NOMO-1 (cell line): ENCODE measurements around the gene RNF130.
A peak's percentile ranks its signal among the peaks of the same experiment; 100 is the strongest.
"Not testable (repeated sequence)": the region's sequence is repeated elsewhere in the genome, so short reads cannot be mapped to it uniquely, and the experiment has no call there.

Experiments used
- DNase-seq, 2 experiments: peaks; one replicate each; lab custom pipeline; 2025; ENCODE audit not compliant: unreplicated experiment in 2 of 2; lab: John Stamatoyannopoulos, UW

The RNF130 gene

DNA sequence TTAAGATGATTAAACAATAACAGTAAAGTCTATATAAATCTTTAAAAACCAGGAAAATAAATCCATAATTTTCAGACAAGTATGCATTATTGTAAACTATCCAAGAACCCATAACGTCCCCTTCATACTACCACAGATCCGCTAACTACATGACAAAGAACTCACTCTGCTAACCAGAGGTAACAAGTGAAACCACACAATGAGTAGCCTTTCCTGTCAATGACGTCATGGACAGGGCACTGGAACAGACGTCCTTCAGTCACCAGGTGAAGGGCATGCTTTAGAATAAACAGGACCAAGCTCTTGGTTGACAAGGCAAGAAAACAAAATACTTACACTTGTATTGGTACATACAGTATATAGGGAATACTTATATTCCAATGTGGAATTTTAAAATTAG is 45.2 kb downstream of the RNF130 start:
- DNase-seq, result peak in 1 of 2 experiments; percentile 24

- no peak for DNase-seq
These were observed 49.7 kb downstream of the RNF130 start for GRCh38 chr5:180021900-180022299.

GRCh38 chr5:180020176-180020575 is 51.4 kb downstream of the RNF130 start:
- DNase-seq, result no peak

- no peak for DNase-seq
These were observed 53.1 kb downstream of the RNF130 start for GRCh38 chr5:180018347-180019060.

DNA sequence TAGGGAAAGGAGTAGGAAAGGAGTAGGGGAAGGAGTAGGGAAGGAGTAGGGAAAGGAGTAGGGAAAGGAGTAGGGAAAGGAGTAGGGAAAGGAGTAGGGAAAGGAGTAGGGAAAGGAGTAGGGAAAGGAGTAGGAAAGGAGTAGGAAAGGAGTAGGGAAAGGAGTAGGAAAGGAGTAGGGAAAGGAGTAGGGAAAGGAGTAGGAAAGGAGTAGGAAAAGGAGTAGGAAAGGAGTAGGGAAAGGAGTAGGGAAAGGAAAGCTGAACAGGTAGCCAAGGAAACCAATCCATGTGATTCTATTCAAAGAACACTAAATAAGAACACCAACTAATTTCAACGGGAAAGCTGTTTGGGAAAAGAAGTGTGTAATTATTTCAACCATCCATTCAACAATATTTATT is 56.0 kb downstream of the RNF130 start:
- not testable (repeated sequence) for DNase-seq

- DNase-seq, result no peak
These were observed 57.9 kb downstream of the RNF130 start for GRCh38 chr5:180013678-180014077.

DNA sequence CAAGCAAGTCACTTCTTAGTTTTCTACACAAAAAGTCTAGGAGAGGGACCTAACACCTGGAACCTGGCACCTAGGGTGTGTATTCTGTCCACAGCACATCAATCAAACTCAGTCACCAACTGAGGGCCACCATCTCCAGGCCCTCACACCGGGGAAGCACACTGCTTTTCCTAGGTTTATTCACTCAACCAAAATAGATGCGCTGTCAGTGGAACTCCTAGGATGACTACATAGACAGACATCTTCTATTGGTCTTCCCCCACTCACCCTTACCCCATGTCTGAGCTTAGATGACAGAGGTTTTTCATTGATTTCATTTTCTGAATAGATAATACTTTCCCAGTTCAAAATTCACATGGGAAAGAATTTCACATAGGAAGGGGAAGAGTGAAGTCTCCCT is 59.2 kb downstream of the RNF130 start:
- no peak for DNase-seq

GRCh38 chr5:180010636-180011035 is 60.9 kb downstream of the RNF130 start:
- no peak for DNase-seq

GRCh38 chr5:180009581-180009980 is 62.0 kb downstream of the RNF130 start:
- DNase-seq, result no peak

GRCh38 chr5:180008433-180008832 is 63.1 kb downstream of the RNF130 start:
- no peak for DNase-seq

- no peak for DNase-seq
These were observed 64.0 kb downstream of the RNF130 start for GRCh38 chr5:180007582-180007981.

GRCh38 chr5:180006141-180006540 is 65.4 kb downstream of the RNF130 start:
- no peak for DNase-seq

DNA sequence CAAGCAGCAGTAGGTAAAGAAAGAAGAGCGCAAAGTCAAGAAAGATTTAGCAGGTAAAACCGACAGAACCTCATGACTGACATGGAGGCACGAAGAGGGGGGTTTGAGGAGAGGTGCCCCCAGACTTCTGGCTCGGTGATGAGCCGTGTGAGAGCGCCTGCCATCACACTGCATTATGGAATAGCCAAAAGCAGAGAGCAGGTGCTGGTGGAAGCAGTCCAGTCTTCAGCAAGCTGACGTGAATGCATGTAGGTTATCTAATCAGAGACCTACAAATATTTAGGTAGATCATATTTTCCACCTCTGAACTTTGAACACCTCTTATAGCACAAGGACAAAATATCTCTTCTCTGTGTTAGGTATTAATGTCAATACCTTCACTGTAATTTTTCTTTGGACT is 68.4 kb downstream of the RNF130 start:
- no peak for DNase-seq

GRCh38 chr5:180001742-180002141 is 69.8 kb downstream of the RNF130 start:
- no peak for DNase-seq

DNA sequence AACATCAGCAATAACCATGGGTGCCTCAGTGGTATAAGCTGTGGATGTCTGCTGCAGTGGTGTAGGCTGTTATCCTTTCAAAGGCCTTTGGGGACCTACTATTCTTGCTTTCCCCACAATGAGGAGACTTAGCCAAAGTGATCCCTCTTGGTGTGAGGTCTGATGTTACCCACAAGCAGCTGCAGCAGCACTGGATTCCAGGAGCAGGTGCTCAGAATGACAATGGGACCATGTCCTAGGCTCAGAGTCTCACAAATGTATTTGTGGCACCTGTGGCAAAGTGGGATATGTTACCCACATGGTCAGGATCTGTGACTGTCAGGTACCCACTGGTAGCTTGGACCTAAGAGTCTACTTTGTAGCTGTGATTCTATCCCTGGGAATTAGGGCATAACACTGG is 70.4 kb downstream of the RNF130 start:
- DNase-seq, result no peak

- no peak for DNase-seq
These were observed 73.1 kb downstream of the RNF130 start for GRCh38 chr5:179998485-179998884.

DNA sequence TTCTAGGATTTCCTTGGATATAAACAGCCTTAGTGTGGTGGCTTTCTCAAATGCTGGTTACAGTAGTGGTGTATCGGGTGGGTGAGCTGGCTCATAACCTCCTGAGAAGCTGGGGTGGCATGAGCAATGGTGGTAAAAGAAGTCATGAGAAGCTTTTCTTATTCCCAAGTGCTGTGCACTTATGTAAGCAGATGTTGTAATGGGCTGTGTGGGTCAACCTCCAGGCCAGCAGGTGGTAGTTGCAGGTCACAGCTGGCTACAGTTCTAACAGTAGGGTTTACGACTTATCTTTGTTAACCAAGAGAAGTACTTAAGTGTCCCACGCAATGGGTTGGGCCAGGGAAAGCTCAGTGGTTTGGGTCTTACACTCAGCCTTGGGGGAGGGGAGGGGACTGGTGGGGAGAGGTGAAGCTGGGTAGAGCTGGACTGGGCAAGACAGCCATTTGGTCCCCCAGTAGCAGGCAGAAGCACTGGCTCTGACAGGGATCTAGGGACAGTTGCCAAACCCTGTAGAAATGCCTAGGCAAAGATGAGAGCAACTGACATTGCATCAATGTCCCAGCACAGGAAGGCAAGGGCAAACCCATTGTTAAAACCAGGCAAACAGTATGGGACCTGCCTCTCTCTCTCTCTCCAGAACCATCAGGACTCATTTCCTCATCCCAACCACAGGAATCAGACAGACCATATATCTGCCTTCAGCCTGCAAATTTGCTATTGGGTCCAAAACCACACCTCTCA is 76.8 kb downstream of the RNF130 start:
- DNase-seq, result no peak

DNA sequence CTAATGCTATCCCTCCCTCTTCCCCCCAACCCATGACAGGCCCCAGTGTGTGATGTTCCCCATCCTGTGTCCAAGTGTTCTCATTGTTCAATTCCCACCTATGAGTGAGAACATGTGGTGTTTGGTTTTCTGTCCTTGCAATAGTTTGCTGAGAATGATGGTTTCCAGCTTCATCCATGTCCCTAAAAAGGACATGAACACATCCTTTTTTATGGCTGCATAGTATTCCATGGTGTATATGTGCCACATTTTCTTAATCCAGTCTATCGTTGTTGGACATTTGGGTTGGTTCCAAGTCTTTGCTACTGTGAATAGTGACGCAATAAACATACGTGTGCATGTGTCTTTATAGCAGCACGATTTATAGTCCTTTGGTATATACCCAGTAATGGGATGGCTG is 78.7 kb downstream of the RNF130 start:
- not testable (repeated sequence) for DNase-seq

GRCh38 chr5:179991106-179991505 is 80.5 kb downstream of the RNF130 start:
- no peak for DNase-seq

- DNase-seq, result not testable (repeated sequence)
These were observed 81.0 kb downstream of the RNF130 start for GRCh38 chr5:179990525-179990924.

DNA sequence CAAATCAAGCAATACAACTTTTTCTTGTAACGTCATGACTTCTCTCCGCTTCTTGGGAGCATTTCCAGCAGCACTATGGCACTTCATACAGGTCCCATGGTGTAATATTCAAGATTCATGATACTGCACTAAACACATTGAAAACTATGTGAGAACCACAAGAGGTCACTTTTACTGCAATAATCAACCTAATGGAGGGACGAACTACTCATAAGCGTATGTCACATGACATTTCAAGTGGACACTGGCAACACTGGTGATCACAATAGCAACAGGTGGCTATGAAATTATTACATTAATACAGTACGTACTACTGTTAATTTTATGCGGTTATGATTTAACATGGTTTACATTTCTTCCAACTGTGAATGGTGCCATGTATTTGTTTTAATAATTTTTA is 85.2 kb downstream of the RNF130 start:
- no peak for DNase-seq

- DNase-seq, result no peak
These were observed 89.9 kb downstream of the RNF130 start for GRCh38 chr5:179981636-179982035.
